ENCODE measurements around the gene HAGH.

DNA sequence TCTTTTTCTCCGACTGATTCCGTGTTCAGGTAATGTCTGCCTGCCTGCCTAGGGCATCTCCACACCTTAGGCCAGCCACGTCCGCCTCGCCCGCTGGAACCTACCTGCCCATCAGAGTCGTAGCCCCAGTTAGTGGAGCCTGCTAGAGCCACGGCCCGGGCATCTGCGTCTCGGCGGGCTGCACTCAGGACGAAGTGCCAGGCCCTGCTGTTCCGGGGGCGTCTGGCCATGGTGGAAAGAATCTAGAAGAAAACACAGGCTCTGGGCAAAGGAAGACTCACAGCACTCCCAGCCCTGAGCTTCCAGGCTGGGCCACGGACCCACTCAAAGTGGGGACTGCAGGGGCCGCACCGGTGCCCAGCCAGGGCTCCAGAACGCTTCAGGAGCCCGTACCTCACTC is 45.4 kb downstream of the HAGH start:
- no peak for TF ChIP-seq TBP (optimal IDR thresholded peaks at IDR 0.05; ENCODE audit: low read depth, low read length)
- TF ChIP-seq, protein P1, sequence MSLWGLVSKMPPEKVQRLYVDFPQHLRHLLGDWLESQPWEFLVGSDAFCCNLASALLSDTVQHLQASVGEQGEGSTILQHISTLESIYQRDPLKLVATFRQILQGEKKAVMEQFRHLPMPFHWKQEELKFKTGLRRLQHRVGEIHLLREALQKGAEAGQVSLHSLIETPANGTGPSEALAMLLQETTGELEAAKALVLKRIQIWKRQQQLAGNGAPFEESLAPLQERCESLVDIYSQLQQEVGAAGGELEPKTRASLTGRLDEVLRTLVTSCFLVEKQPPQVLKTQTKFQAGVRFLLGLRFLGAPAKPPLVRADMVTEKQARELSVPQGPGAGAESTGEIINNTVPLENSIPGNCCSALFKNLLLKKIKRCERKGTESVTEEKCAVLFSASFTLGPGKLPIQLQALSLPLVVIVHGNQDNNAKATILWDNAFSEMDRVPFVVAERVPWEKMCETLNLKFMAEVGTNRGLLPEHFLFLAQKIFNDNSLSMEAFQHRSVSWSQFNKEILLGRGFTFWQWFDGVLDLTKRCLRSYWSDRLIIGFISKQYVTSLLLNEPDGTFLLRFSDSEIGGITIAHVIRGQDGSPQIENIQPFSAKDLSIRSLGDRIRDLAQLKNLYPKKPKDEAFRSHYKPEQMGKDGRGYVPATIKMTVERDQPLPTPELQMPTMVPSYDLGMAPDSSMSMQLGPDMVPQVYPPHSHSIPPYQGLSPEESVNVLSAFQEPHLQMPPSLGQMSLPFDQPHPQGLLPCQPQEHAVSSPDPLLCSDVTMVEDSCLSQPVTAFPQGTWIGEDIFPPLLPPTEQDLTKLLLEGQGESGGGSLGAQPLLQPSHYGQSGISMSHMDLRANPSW (CRISPR knock-in tag; IDR thresholded peaks at IDR 0.05): no peak
- TF ChIP-seq, protein P2, sequence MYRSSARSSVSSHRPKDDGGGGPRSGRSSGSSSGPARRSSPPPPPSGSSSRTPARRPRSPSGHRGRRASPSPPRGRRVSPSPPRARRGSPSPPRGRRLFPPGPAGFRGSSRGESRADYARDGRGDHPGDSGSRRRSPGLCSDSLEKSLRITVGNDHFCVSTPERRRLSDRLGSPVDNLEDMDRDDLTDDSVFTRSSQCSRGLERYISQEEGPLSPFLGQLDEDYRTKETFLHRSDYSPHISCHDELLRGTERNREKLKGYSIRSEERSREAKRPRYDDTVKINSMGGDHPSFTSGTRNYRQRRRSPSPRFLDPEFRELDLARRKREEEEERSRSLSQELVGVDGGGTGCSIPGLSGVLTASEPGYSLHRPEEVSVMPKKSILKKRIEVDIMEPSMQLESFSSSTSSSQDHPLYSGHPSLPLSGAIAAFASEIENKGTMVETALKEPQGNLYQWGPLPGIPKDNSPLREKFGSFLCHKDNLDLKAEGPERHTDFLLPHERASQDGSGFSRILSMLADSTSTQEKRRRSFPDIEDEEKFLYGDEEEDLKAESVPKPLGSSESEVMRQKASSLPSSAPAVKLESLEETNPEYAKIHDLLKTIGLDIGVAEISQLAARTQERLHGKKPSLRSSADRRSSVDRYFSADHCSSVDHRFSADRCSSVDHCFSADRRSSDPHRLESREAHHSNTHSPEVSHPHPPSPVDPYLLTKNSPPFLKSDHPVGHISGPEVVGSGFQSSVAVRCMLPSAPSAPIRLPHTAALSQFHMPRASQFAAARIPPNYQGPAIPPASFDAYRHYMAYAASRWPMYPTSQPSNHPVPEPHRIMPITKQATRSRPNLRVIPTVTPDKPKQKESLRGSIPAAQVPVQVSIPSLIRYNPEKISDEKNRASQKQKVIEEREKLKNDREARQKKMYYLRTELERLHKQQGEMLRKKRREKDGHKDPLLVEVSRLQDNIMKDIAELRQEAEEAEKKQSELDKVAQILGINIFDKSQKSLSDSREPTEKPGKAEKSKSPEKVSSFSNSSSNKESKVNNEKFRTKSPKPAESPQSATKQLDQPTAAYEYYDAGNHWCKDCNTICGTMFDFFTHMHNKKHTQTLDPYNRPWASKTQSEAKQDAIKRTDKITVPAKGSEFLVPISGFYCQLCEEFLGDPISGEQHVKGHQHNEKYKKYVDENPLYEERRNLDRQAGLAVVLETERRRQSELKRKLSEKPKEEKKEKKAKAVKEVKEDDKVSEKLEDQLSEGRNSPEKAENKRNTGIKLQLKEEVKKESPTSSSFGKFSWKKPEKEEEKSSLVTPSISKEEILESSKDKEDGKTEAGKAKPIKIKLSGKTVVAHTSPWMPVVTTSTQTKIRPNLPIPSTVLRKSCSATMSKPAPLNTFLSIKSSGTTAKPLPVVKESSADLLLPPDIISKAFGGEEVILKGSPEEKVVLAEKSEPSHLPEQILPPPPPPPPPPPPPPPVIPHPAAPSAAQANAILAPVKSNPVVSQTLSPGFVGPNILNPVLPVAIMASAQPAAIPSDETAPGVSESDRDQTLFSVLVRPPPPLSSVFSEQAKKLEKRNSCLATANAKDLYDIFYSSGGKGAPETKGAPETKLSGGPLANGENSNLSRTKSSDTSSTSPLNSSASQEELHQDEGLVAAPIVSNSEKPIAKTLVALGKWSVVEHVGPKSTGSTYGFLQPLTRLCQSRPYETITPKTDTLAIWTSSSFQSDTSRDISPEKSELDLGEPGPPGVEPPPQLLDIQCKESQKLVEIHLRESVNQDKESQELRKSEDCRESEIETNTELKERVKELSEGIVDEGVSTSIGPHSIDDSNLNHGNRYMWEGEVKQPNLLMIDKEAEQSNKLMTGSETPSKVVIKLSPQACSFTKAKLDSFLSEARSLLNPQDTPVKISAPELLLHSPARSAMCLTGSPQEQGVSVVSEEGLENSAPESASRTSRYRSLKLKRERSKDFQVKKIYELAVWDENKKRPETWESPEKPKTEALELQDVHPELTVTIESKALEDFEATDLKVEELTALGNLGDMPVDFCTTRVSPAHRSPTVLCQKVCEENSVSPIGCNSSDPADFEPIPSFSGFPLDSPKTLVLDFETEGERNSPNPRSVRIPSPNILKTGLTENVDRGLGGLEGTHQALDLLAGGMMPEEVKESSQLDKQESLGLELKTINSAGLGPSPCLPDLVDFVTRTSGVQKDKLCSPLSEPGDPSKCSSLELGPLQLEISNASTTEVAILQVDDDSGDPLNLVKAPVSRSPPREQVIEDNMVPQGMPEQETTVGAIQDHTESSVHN (IDR thresholded peaks at IDR 0.05; ENCODE audit: borderline replicate concordance in 1 of 2, low read depth in 1 of 2): no peak
- TF ChIP-seq, protein P3, sequence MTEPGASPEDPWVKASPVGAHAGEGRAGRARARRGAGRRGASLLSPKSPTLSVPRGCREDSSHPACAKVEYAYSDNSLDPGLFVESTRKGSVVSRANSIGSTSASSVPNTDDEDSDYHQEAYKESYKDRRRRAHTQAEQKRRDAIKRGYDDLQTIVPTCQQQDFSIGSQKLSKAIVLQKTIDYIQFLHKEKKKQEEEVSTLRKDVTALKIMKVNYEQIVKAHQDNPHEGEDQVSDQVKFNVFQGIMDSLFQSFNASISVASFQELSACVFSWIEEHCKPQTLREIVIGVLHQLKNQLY (CRISPR knock-in tag; conservative IDR thresholded peaks at IDR 0.05): no peak
- TF ChIP-seq POLR2A (conservative IDR thresholded peaks at IDR 0.05): no peak
- TF ChIP-seq, protein P4, sequence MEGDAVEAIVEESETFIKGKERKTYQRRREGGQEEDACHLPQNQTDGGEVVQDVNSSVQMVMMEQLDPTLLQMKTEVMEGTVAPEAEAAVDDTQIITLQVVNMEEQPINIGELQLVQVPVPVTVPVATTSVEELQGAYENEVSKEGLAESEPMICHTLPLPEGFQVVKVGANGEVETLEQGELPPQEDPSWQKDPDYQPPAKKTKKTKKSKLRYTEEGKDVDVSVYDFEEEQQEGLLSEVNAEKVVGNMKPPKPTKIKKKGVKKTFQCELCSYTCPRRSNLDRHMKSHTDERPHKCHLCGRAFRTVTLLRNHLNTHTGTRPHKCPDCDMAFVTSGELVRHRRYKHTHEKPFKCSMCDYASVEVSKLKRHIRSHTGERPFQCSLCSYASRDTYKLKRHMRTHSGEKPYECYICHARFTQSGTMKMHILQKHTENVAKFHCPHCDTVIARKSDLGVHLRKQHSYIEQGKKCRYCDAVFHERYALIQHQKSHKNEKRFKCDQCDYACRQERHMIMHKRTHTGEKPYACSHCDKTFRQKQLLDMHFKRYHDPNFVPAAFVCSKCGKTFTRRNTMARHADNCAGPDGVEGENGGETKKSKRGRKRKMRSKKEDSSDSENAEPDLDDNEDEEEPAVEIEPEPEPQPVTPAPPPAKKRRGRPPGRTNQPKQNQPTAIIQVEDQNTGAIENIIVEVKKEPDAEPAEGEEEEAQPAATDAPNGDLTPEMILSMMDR (IDR thresholded peaks at IDR 0.05 in 2 of 3, conservative IDR thresholded peaks at IDR 0.05 in 1 of 3; ENCODE audit: insufficient read depth in 2 of 3, low read depth in 1 of 3, low read length in 3 of 3): no peak
- TF ChIP-seq, protein P5, sequence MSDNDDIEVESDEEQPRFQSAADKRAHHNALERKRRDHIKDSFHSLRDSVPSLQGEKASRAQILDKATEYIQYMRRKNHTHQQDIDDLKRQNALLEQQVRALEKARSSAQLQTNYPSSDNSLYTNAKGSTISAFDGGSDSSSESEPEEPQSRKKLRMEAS (CRISPR knock-in tag; IDR thresholded peaks at IDR 0.05): no peak
- no peak for TF ChIP-seq NR1H2 (CRISPR knock-in tag; IDR thresholded peaks at IDR 0.05)
- TF ChIP-seq, protein P6, sequence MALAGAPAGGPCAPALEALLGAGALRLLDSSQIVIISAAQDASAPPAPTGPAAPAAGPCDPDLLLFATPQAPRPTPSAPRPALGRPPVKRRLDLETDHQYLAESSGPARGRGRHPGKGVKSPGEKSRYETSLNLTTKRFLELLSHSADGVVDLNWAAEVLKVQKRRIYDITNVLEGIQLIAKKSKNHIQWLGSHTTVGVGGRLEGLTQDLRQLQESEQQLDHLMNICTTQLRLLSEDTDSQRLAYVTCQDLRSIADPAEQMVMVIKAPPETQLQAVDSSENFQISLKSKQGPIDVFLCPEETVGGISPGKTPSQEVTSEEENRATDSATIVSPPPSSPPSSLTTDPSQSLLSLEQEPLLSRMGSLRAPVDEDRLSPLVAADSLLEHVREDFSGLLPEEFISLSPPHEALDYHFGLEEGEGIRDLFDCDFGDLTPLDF (CRISPR knock-in tag; IDR thresholded peaks at IDR 0.05): no peak

All from K562 (cell line).